ENCODE measurements around the gene CFAP92.
A peak's percentile ranks its signal among the peaks of the same experiment; 100 is the strongest.

The CFAP92 gene

GRCh38 chr3:129025691-129026435 lies 32.0 kb upstream of the CFAP92 start:
- FAIRE-seq: no peak

- no peak for FAIRE-seq
Measured at GRCh38 chr3:129025108-129025507, 31.2 kb upstream of the CFAP92 start.

- peak; percentile 61 for FAIRE-seq
Measured at GRCh38 chr3:129023909-129024308, 30.0 kb upstream of the CFAP92 start.

- no peak for FAIRE-seq
Measured at GRCh38 chr3:129023008-129023358, 29.1 kb upstream of the CFAP92 start.

GRCh38 chr3:129022114-129023007 lies 28.5 kb upstream of the CFAP92 start:
- no peak for FAIRE-seq

- no peak for FAIRE-seq
Measured at GRCh38 chr3:129021140-129021551, 27.3 kb upstream of the CFAP92 start.

- no peak for FAIRE-seq
Measured at GRCh38 chr3:129020691-129021090, 26.8 kb upstream of the CFAP92 start.

GRCh38 chr3:129019266-129019665 lies 25.4 kb upstream of the CFAP92 start:
- FAIRE-seq: no peak

- no peak for FAIRE-seq
Measured at GRCh38 chr3:129018751-129019150, 24.9 kb upstream of the CFAP92 start.

GRCh38 chr3:129018271-129018670 lies 24.4 kb upstream of the CFAP92 start:
- FAIRE-seq: no peak

GRCh38 chr3:129017484-129017899 lies 23.6 kb upstream of the CFAP92 start:
- no peak for FAIRE-seq

- FAIRE-seq: no peak
Measured at GRCh38 chr3:129016720-129017483, 23.0 kb upstream of the CFAP92 start.

- FAIRE-seq: no peak
Measured at GRCh38 chr3:129016356-129016719, 22.5 kb upstream of the CFAP92 start.

- no peak for FAIRE-seq
Measured at GRCh38 chr3:129015388-129016105, 21.7 kb upstream of the CFAP92 start.

GRCh38 chr3:129014793-129015345 lies 21.0 kb upstream of the CFAP92 start:
- FAIRE-seq: no peak

GRCh38 chr3:129014148-129014547 lies 20.3 kb upstream of the CFAP92 start:
- FAIRE-seq: no peak

- FAIRE-seq: no peak
Measured at GRCh38 chr3:129013491-129013891, 19.6 kb upstream of the CFAP92 start.

GRCh38 chr3:129010310-129010956 lies 16.6 kb upstream of the CFAP92 start:
- FAIRE-seq: no peak

- FAIRE-seq: no peak
Measured at GRCh38 chr3:129009266-129009665, 15.4 kb upstream of the CFAP92 start.

GRCh38 chr3:129007792-129008191 lies 13.9 kb upstream of the CFAP92 start:
- FAIRE-seq: no peak

- FAIRE-seq: no peak
Measured at GRCh38 chr3:129006864-129007263, 13.0 kb upstream of the CFAP92 start.

Measured in G401.6 (cell line).